ENCODE results near the gene TARBP2.

TARBP2 gene

GRCh38 chr12:53463802-53464560, 37.1 kb upstream of the TARBP2 start:
- no peak overlapping the region for H3K4me3 ChIP-seq (ENCODE audit: low read length)
- H3K9ac ChIP-seq (ENCODE audit: low read length), result no peak overlapping the region
- peaks cover 100% of the 10 kb centered on the region for H3K36me3 ChIP-seq (ENCODE audit: control insufficient read depth, low read depth, low read length)
- no peak overlapping the region for H3K27ac ChIP-seq (ENCODE audit: low read length)
- no peaks in the 10 kb centered on the region for H3K27me3 ChIP-seq (ENCODE audit: control insufficient read depth, insufficient read depth, low read length)
- H3K9me3 ChIP-seq (ENCODE audit: control insufficient read depth, low read depth, low read length), result no peaks in the 10 kb centered on the region
- peaks cover 5% of the 10 kb centered on the region for H3K4me1 ChIP-seq (ENCODE audit: control insufficient read depth, low read depth, low read length)

GRCh38 chr12:53464685-53465418, 36.2 kb upstream of the TARBP2 start:
- Histone ChIP-seq H3K27ac (ENCODE audit: low read length) (no peak overlapping the region), H3K36me3 (ENCODE audit: control insufficient read depth, low read depth, low read length) (peaks cover 100% of the 10 kb centered on the region), H3K27me3 (ENCODE audit: control insufficient read depth, insufficient read depth, low read length) (no peaks in the 10 kb centered on the region), H3K4me3 (ENCODE audit: low read length) (no peak overlapping the region), H3K4me1 (ENCODE audit: control insufficient read depth, low read depth, low read length) (peaks cover 5% of the 10 kb centered on the region), H3K9me3 (ENCODE audit: control insufficient read depth, low read depth, low read length) (no peaks in the 10 kb centered on the region), H3K9ac (ENCODE audit: low read length) (no peak overlapping the region)

GRCh38 chr12:53465679-53466078, 35.4 kb upstream of the TARBP2 start:
- no peak overlapping the region for H3K27ac ChIP-seq (ENCODE audit: low read length)
- peaks cover 5% of the 10 kb centered on the region for H3K4me1 ChIP-seq (ENCODE audit: control insufficient read depth, low read depth, low read length)
- no peaks in the 10 kb centered on the region for H3K27me3 ChIP-seq (ENCODE audit: control insufficient read depth, insufficient read depth, low read length)
- no peak overlapping the region for H3K4me3 ChIP-seq (ENCODE audit: low read length)
- H3K9me3 ChIP-seq (ENCODE audit: control insufficient read depth, low read depth, low read length), result no peaks in the 10 kb centered on the region
- peaks cover 100% of the 10 kb centered on the region for H3K36me3 ChIP-seq (ENCODE audit: control insufficient read depth, low read depth, low read length)
- H3K9ac ChIP-seq (ENCODE audit: low read length), result no peak overlapping the region

GRCh38 chr12:53466640-53467039, 34.4 kb upstream of the TARBP2 start:
- no peak overlapping the region for H3K4me3 ChIP-seq (ENCODE audit: low read length)
- no peak overlapping the region for H3K27ac ChIP-seq (ENCODE audit: low read length)
- no peaks in the 10 kb centered on the region for H3K27me3 ChIP-seq (ENCODE audit: control insufficient read depth, insufficient read depth, low read length)
- H3K4me1 ChIP-seq (ENCODE audit: control insufficient read depth, low read depth, low read length), result peaks cover 5% of the 10 kb centered on the region
- peaks cover 99% of the 10 kb centered on the region for H3K36me3 ChIP-seq (ENCODE audit: control insufficient read depth, low read depth, low read length)
- H3K9me3 ChIP-seq (ENCODE audit: control insufficient read depth, low read depth, low read length), result no peaks in the 10 kb centered on the region
- no peak overlapping the region for H3K9ac ChIP-seq (ENCODE audit: low read length)

- no peak overlapping the region for H3K4me3 ChIP-seq (ENCODE audit: low read length)
- H3K27ac ChIP-seq (ENCODE audit: low read length), result no peak overlapping the region
- H3K27me3 ChIP-seq (ENCODE audit: control insufficient read depth, insufficient read depth, low read length), result no peaks in the 10 kb centered on the region
- H3K36me3 ChIP-seq (ENCODE audit: control insufficient read depth, low read depth, low read length), result peaks cover 99% of the 10 kb centered on the region
- no peaks in the 10 kb centered on the region for H3K9me3 ChIP-seq (ENCODE audit: control insufficient read depth, low read depth, low read length)
- H3K9ac ChIP-seq (ENCODE audit: low read length), result no peak overlapping the region
- peaks cover 5% of the 10 kb centered on the region for H3K4me1 ChIP-seq (ENCODE audit: control insufficient read depth, low read depth, low read length)
Measured at GRCh38 chr12:53467082-53467481, 34.0 kb upstream of the TARBP2 start.

GRCh38 chr12:53467880-53468279, 33.2 kb upstream of the TARBP2 start:
- H3K4me1 ChIP-seq (ENCODE audit: control insufficient read depth, low read depth, low read length), result peaks cover 5% of the 10 kb centered on the region
- peaks cover 99% of the 10 kb centered on the region for H3K36me3 ChIP-seq (ENCODE audit: control insufficient read depth, low read depth, low read length)
- H3K27ac ChIP-seq (ENCODE audit: low read length), result no peak overlapping the region
- no peaks in the 10 kb centered on the region for H3K27me3 ChIP-seq (ENCODE audit: control insufficient read depth, insufficient read depth, low read length)
- no peak overlapping the region for H3K4me3 ChIP-seq (ENCODE audit: low read length)
- H3K9ac ChIP-seq (ENCODE audit: low read length), result no peak overlapping the region
- H3K9me3 ChIP-seq (ENCODE audit: control insufficient read depth, low read depth, low read length), result no peaks in the 10 kb centered on the region

GRCh38 chr12:53468282-53468681, 32.8 kb upstream of the TARBP2 start:
- peaks cover 5% of the 10 kb centered on the region for H3K4me1 ChIP-seq (ENCODE audit: control insufficient read depth, low read depth, low read length)
- no peaks in the 10 kb centered on the region for H3K27me3 ChIP-seq (ENCODE audit: control insufficient read depth, insufficient read depth, low read length)

GRCh38 chr12:53472056-53472582, 29.0 kb upstream of the TARBP2 start:
- Histone ChIP-seq H3K4me3 (ENCODE audit: low read length) (no peak overlapping the region), H3K36me3 (ENCODE audit: control insufficient read depth, low read depth, low read length) (peaks cover 99% of the 10 kb centered on the region), H3K4me1 (ENCODE audit: control insufficient read depth, low read depth, low read length) (no peaks in the 10 kb centered on the region), H3K27ac (ENCODE audit: low read length) (no peak overlapping the region), H3K9me3 (ENCODE audit: control insufficient read depth, low read depth, low read length) (no peaks in the 10 kb centered on the region), H3K9ac (ENCODE audit: low read length) (no peak overlapping the region), H3K27me3 (ENCODE audit: control insufficient read depth, insufficient read depth, low read length) (no peaks in the 10 kb centered on the region)

More at GRCh38 chr12:53468282-53468681, 32.8 kb upstream of the TARBP2 start:
- Histone ChIP-seq H3K9ac (ENCODE audit: low read length) (no peak overlapping the region), H3K36me3 (ENCODE audit: control insufficient read depth, low read depth, low read length) (peaks cover 99% of the 10 kb centered on the region), H3K9me3 (ENCODE audit: control insufficient read depth, low read depth, low read length) (no peaks in the 10 kb centered on the region), H3K27ac (ENCODE audit: low read length) (no peak overlapping the region), H3K4me3 (ENCODE audit: low read length) (no peak overlapping the region)

- no peak overlapping the region for H3K27ac ChIP-seq (ENCODE audit: low read length)
- H3K4me1 ChIP-seq (ENCODE audit: control insufficient read depth, low read depth, low read length), result no peaks in the 10 kb centered on the region
- peaks cover 97% of the 10 kb centered on the region for H3K36me3 ChIP-seq (ENCODE audit: control insufficient read depth, low read depth, low read length)
- H3K9me3 ChIP-seq (ENCODE audit: control insufficient read depth, low read depth, low read length), result no peaks in the 10 kb centered on the region
- no peak overlapping the region for H3K9ac ChIP-seq (ENCODE audit: low read length)
- H3K4me3 ChIP-seq (ENCODE audit: low read length), result no peak overlapping the region
- no peaks in the 10 kb centered on the region for H3K27me3 ChIP-seq (ENCODE audit: control insufficient read depth, insufficient read depth, low read length)
Measured at GRCh38 chr12:53474077-53474476, 27.0 kb upstream of the TARBP2 start.

GRCh38 chr12:53474819-53475218, 26.3 kb upstream of the TARBP2 start:
- no peak overlapping the region for H3K4me3 ChIP-seq (ENCODE audit: low read length)
- H3K9ac ChIP-seq (ENCODE audit: low read length), result no peak overlapping the region
- no peaks in the 10 kb centered on the region for H3K4me1 ChIP-seq (ENCODE audit: control insufficient read depth, low read depth, low read length)
- H3K27me3 ChIP-seq (ENCODE audit: control insufficient read depth, insufficient read depth, low read length), result no peaks in the 10 kb centered on the region
- no peaks in the 10 kb centered on the region for H3K9me3 ChIP-seq (ENCODE audit: control insufficient read depth, low read depth, low read length)
- no peak overlapping the region for H3K27ac ChIP-seq (ENCODE audit: low read length)
- H3K36me3 ChIP-seq (ENCODE audit: control insufficient read depth, low read depth, low read length), result peaks cover 97% of the 10 kb centered on the region

GRCh38 chr12:53476769-53477209, 24.3 kb upstream of the TARBP2 start:
- Histone ChIP-seq H3K27ac (ENCODE audit: low read length) (peak overlapping the region; percentile 20), H3K4me1 (ENCODE audit: control insufficient read depth, low read depth, low read length) (no peaks in the 10 kb centered on the region), H3K9ac (ENCODE audit: low read length) (no peak overlapping the region), H3K36me3 (ENCODE audit: control insufficient read depth, low read depth, low read length) (peaks cover 92% of the 10 kb centered on the region), H3K4me3 (ENCODE audit: low read length) (no peak overlapping the region), H3K9me3 (ENCODE audit: control insufficient read depth, low read depth, low read length) (no peaks in the 10 kb centered on the region), H3K27me3 (ENCODE audit: control insufficient read depth, insufficient read depth, low read length) (no peaks in the 10 kb centered on the region)

Measured in iPS-18a (cell line).